ENCODE results near the gene GPR65.

Gene GPR65

DNA sequence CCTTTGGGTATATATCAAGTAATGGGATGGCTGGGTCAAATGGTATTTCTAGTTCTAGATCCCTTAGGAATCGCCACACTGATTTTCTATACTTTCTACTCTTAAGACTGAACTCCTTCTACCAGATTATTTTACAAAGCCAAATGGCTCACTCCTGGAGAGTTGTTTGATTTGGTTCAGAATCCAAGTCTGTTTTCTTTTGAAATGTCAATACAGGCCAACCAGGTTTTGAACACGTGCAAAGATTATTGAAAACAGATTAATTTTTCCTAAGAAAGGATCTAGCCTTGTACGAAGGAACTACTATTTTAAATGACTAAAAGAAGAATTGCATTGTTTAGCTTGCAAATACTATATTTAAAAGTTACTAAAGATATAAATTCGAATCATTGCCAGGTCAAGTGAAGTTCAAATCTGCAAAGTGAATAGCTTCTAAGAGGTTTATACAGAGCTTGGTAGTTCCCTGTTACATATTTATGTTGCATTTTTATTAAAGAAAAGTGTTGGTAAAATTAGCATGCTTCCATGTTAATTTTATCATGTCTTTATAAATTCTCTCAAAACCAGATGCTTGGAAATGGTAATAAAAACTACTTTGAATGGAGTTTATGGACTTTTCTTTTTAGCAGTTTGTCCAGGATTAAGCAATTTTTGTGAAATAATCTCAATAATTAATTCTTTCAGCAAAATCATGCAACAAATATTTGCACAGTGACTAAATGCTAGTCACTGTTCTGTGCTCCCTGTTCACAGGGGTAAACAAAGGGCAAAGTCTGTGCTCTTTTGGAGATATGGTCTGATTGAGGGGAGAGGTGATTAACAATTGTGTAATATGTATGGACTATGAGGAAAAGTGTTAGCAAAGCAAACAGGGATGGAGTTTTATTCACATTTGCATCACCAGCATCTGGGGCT is 38.9 kb downstream of the GPR65 start:
- no peak for DNase-seq

DNA sequence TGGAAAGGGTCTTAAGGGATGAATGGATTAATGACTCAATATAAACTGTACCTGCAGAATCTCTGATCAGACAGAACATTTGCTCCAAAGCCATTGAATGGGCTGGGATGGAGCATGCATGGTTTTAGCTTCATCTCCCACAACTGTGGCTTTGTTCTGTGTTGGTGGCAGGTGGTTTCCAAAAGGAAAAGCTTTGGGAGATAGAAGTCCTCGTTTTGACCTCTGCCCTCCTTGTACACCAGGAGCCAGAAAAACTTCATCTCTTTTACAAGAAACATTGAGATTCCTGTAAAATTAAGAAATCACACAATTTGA is 39.5 kb downstream of the GPR65 start:
- no peak for DNase-seq

DNA sequence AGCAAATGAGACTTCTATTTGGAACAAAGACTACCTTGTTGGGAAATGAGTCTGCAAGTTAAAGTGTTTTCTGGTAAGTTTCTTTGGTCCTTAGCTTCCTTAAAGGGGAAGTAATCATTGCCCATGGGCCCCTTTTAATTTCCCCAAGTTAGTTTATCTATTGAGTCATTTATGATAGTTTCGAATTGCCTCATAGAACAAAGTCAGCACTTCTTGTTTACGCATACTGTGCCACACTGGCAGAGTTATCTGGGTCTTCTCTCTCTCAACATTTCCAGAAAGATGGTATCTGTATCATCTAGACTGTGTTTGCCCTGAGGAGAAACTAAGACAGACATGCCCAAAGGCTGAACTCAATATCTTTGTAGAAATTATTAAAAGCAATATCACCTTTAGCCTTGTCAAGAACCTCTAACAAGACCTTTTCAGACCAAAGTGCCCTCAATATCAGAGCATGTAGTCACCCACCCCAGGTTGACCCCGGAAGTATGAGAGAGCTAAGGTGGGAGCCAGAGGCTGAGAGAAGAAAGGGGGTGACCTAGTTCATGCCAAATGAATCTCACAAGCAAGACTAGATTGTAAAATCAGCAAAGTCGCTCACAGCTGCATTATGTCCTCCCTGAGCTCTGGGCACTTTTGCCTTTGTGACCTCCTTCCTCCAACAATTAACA is 40.0 kb downstream of the GPR65 start:
- DNase-seq: no peak

DNA sequence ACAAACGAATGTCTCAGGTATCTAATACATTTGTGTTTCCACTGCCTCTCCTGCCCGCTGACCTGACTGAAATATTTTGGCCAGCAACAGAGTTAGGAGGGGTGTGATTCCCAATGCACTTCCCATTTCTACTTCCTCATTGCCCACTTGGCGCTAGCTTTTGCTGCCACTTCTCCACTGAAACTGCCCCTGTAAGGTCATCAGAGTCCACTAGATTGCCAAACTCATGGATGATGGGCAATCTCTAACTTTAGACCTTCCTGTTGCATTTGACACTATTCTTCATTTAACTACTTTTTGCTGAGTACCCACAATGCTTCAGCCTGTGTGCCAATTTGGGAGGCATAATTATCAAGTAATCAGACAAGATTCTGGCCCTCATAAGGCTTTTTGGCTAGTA is 40.8 kb downstream of the GPR65 start:
- DNase-seq: no peak

- no peak for DNase-seq
These were observed 43.4 kb downstream of the GPR65 start for GRCh38 chr14:88048351-88048750.

DNA sequence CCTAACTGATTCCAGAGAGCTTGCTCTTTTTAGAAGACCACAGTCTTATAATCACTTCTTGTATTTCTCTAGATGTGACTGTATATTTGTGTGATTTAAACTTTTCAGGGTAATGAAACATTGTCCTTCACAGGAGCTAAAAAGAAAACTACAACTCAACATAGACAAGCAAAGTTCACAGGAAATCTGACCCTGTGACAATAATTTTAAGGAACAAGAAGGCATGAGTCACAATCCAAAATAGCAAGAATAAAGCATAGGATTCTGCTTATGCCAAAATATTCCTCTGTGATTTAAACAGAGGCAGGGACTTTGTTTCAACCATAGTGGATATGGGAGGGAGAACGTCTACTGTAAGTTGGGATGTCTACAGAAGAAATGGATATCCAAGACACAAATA is 44.3 kb downstream of the GPR65 start:
- no peak for DNase-seq

DNA sequence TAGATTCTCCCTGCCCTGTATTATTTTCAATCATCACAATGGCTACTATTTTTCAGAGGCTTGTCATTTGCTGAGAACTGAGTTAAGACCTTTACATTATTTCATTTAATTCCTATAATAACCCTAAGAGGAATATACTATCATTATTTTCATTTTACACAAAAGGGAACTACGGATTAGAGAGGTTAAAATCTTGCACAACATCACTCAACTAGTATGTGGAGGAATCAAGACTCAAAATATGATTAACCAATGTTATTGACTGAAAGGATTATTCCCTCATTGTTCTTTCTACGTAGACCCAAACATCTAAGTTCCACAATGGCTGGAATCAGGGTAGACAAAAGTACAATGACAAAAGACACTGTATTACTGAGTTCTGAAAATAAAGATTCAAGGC is 45.0 kb downstream of the GPR65 start:
- DNase-seq: no peak

GRCh38 chr14:88060576-88060975 is 55.6 kb downstream of the GPR65 start:
- no peak for DNase-seq

DNA sequence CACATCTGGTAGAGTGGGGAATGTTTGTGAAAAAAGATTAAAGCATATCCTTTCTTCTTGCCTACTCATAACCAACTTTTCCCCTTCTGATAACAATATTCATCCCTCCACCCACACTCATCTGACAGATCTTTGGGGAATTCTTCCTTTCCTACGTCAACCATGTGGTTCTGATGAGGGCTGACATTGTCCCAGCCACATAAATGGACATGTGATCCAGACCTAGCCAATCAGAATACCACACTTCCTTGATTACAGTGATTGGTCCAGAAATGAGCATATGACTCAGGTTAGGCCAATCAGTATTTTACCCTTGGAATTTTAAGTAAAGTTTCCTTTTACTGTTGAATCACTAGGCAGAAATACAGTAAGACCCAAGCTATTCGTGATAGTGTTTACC is 58.9 kb downstream of the GPR65 start:
- no peak for DNase-seq
